OCI-LY3 (cell line): ENCODE results near the gene POLR2H.
A peak's percentile ranks its signal among the peaks of the same experiment; 100 is the strongest.

ENCODE experiments used
- H2AFZ ChIP-seq: fragments of 200-600, 300-600 bp; shearing (Covaris generic); 2 replicates; pipeline ENCODE4 v1.6.0; 2014; ENCODE audit warnings: antibody characterized with exemption, low read depth, low read length
- H3K27ac ChIP-seq: fragments of 200-600, 300-600 bp; sonication (generic); 2 replicates; pipeline ENCODE4 v1.5.1; 2014; ENCODE audit warnings: mild to moderate bottlenecking, low read length, moderate library complexity, mixed read lengths
- H3K27me3 ChIP-seq: fragments of 200-600, 300-600 bp; sonication (generic); 2 replicates; pipeline ENCODE4 v1.6.1; 2014; ENCODE audit warnings: low read depth, low read length, mixed read lengths
- H3K36me3 ChIP-seq: fragments of 200-600, 300-600 bp; sonication (generic); replicated peaks from 2 replicates; pipeline ENCODE3; 2014; ENCODE audit warnings: low read depth, low read length, mixed read lengths
- H3K4me1 ChIP-seq: fragments of 300-600, 200-600 bp; sonication (generic); 2 replicates; pipeline ENCODE4 v1.6.1; 2014; ENCODE audit warnings: low read length, mixed read lengths
- H3K4me2 ChIP-seq: fragments of 200-600, 300-600 bp; sonication (generic); 2 replicates; pipeline ENCODE4 v1.6.1; 2014; ENCODE audit warnings: low read length, mixed read lengths
- H3K4me3 ChIP-seq: fragments of 300-600, 200-600 bp; sonication (generic); 2 replicates; pipeline ENCODE4 v1.5.1; 2014; ENCODE audit warnings: antibody characterized with exemption, mild to moderate bottlenecking, low read length, moderate library complexity
- H3K79me2 ChIP-seq: fragments of 300-600, 200-600 bp; shearing (Covaris generic); 2 replicates; pipeline ENCODE4 v1.6.1; 2014; ENCODE audit warnings: mild to moderate bottlenecking, low read length, mixed read lengths
- H3K9ac ChIP-seq: fragments of 300-600, 200-600 bp; shearing (Covaris generic); 2 replicates; pipeline ENCODE4 v1.6.0; 2014; ENCODE audit warnings: mild to moderate bottlenecking, low read length, moderate library complexity
- H3K9me3 ChIP-seq: fragments of 200-600, 300-600 bp; shearing (Covaris generic); 2 replicates; pipeline ENCODE4 v1.6.1; 2014; ENCODE audit warnings: low read length, mixed read lengths; ENCODE audit not compliant: insufficient read depth
- H4K20me1 ChIP-seq: fragments of 200-600, 300-600 bp; sonication (generic); 2 replicates; pipeline ENCODE4 v1.6.1; 2016; ENCODE audit warnings: low read length, mixed read lengths; ENCODE audit not compliant: insufficient read depth
- EZH2phosphoT487 ChIP-seq: fragments of 200-600 bp; shearing (Covaris generic); IDR thresholded peaks from 2 replicates; pipeline ENCODE4 v1.6.1; 2018; ENCODE audit warnings: antibody characterized with exemption, mixed run types, low read depth
- TF ChIP-seq, protein P1 (sequence below): fragments of 200-600, 300-600 bp; sonication (generic); IDR thresholded peaks from 2 replicates; pipeline ENCODE4 v1.5.1; 2014; ENCODE audit warnings: antibody characterized with exemption, low read length, low read depth

Gene POLR2H

DNA sequence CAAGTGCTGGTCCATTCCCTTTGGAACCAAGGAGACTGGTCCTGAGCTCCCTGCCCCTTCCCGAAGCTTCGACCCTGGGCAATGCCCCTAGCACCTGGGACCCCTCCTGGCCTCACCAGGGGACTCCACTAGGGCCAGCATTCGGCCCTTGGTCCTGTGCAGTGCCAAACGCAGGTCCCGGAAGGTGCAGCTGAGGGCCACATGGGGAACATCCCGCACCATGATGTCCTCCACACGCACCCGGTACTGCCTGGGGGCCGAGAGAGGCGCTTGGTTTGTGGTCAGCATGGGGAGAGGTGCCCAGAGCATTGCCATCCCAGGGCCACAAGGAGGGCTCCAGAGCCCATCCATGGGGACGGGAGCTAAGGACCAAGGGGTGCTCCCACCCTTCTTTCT is 8.0 kb upstream of the POLR2H start:
- Histone ChIP-seq H3K9ac (no peak overlapping the region), H3K9me3 (no peaks in the 10 kb centered on the region), H3K4me3 (no peak overlapping the region), H3K36me3 (peaks cover 5% of the 10 kb centered on the region), H3K27ac (no peak overlapping the region), H3K27me3 (no peaks in the 10 kb centered on the region), H4K20me1 (no peaks in the 10 kb centered on the region), H2AFZ (no peak overlapping the region), H3K79me2 (no peaks in the 10 kb centered on the region), H3K4me1 (no peaks in the 10 kb centered on the region), H3K4me2 (no peak overlapping the region)
- TF ChIP-seq, protein P1, sequence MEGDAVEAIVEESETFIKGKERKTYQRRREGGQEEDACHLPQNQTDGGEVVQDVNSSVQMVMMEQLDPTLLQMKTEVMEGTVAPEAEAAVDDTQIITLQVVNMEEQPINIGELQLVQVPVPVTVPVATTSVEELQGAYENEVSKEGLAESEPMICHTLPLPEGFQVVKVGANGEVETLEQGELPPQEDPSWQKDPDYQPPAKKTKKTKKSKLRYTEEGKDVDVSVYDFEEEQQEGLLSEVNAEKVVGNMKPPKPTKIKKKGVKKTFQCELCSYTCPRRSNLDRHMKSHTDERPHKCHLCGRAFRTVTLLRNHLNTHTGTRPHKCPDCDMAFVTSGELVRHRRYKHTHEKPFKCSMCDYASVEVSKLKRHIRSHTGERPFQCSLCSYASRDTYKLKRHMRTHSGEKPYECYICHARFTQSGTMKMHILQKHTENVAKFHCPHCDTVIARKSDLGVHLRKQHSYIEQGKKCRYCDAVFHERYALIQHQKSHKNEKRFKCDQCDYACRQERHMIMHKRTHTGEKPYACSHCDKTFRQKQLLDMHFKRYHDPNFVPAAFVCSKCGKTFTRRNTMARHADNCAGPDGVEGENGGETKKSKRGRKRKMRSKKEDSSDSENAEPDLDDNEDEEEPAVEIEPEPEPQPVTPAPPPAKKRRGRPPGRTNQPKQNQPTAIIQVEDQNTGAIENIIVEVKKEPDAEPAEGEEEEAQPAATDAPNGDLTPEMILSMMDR: no peak
- TF ChIP-seq EZH2phosphoT487: no peak

DNA sequence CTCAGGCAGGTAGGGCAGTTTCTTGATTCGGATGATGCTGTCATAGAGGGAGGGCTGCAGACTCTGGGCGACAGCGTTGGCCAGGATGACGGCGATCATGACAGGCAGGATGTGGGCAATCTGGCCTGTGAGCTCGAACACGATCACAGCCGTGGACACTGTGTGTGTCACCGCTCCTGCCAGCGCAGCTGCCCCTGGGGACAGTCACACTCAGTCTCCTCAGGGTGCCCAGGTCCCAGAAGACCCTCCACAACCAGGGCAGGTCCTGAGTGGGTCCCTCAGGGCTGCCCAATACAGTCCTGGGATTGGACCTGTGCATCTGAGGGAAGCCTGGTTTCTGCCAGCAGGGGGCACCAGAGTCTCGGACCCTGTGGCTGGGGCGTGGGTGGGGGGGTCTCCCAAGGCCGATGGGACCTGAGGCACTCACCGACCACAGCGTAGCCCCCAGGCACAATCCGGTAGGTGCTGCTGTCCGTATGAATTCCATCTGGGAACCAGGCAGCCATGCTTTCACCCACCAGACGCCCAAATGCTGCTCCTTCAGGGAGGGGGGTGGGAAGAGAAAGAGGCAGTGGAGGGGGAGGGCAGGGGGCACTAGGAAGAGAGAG is 7.3 kb upstream of the POLR2H start:
- Histone ChIP-seq H3K36me3 (peaks cover 5% of the 10 kb centered on the region), H3K27ac (no peak overlapping the region)
- TF ChIP-seq, protein P1: peak; percentile 74
- TF ChIP-seq EZH2phosphoT487: no peak

DNA sequence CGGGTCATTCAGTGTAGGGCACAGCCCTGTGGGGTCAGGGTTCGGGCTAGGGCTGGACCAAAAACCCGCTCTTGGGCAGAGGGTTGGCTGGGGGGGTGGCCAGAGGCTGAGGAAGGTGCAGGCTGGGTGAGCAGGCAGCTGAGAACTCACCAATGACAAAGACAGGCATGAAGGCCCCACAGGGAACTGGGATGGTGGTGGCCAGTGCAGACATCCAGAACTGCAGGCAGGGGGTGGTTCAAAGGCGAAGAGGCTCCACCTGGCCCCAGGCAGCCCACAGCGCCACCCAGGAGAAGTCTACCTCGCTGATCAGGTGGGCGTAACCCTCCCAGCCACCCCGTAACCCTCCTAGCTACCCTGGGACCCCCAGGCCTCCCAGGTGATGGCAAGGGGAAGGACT is 6.8 kb upstream of the POLR2H start:
- Histone ChIP-seq H2AFZ (no peak overlapping the region), H3K27ac (no peak overlapping the region), H3K9ac (no peak overlapping the region), H3K36me3 (peaks cover 5% of the 10 kb centered on the region), H3K4me1 (no peaks in the 10 kb centered on the region), H3K79me2 (no peaks in the 10 kb centered on the region), H3K4me3 (no peak overlapping the region), H3K9me3 (no peaks in the 10 kb centered on the region), H3K27me3 (no peaks in the 10 kb centered on the region), H4K20me1 (no peaks in the 10 kb centered on the region), H3K4me2 (no peak overlapping the region)
- TF ChIP-seq, protein P1: no peak

More for the DNA sequence above, 7.3 kb upstream of the POLR2H start:
- H3K4me2 ChIP-seq: 0 out of 2 replicates have a peak overlapping the region, but pooled peaks have one; percentile 26
- H2AFZ ChIP-seq: no peak overlapping the region
- no peak overlapping the region for H3K4me3 ChIP-seq
- H3K9ac ChIP-seq: no peak overlapping the region
- H4K20me1 ChIP-seq: no peaks in the 10 kb centered on the region
- H3K4me1 ChIP-seq: no peaks in the 10 kb centered on the region
- no peaks in the 10 kb centered on the region for H3K27me3 ChIP-seq
- H3K9me3 ChIP-seq: no peaks in the 10 kb centered on the region
- no peaks in the 10 kb centered on the region for H3K79me2 ChIP-seq

DNA sequence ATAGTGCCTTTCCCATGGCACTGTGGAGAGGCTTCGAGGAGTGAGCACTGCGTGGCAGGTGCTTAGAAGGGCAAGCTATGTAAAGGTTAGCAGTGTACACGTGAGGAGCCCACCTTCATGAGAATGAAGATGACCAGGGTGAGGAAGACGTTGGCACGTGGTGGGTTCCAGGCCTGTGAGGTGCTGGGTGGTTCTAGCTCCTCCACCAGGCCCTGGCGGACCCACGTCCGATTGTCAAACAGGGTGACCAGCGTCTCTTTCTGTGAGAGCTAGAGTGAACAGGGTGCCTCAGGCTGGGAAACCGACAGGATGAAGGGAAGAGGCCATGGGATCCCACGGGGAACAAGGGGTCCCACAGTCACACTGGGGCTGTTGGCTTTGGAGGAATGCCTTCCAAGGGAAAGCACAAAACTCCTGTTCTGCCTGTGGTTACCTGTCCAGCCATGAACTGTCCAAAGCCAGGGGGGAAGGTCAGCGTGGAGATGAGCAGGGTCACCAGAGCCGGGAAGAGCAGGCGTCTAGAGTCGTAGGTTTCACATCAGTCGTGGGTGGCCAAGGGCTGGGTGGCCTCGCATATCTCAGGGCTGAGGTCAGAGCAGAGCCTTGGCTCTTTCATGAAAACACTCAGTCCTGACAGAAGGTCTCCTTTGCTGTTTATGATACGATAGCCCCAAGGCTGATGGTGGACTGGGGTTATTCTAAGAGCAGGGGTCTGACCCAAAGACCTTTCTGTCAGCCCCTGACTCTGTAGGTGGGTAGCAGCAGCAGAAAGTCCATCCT is 6.1 kb upstream of the POLR2H start:
- H3K4me1 ChIP-seq: peaks cover 3% of the 10 kb centered on the region
- peaks cover 5% of the 10 kb centered on the region for H3K79me2 ChIP-seq
- H3K9me3 ChIP-seq: no peaks in the 10 kb centered on the region
- no peak overlapping the region for H3K4me3 ChIP-seq
- no peaks in the 10 kb centered on the region for H4K20me1 ChIP-seq
- H3K4me2 ChIP-seq: no peak overlapping the region
- peaks cover 5% of the 10 kb centered on the region for H3K36me3 ChIP-seq
- H3K27me3 ChIP-seq: no peaks in the 10 kb centered on the region
- H3K27ac ChIP-seq: no peak overlapping the region
- no peak overlapping the region for H3K9ac ChIP-seq
- TF ChIP-seq EZH2phosphoT487: no peak
- TF ChIP-seq, protein P1: no peak
- no peak overlapping the region for H2AFZ ChIP-seq
